DMS79 (cell line): Measurements from ENCODE around the gene SRSF4.
A peak's percentile ranks its signal among the peaks of the same experiment; 100 is the strongest.
"Not testable (repeated sequence)": the region's sequence is repeated elsewhere in the genome, so short reads cannot be mapped to it uniquely, and the experiment has no call there.

Experiments used
- DNase-seq: peaks from one replicate; lab custom pipeline; 2025; lab: John Stamatoyannopoulos, UW

SRSF4 gene

DNA sequence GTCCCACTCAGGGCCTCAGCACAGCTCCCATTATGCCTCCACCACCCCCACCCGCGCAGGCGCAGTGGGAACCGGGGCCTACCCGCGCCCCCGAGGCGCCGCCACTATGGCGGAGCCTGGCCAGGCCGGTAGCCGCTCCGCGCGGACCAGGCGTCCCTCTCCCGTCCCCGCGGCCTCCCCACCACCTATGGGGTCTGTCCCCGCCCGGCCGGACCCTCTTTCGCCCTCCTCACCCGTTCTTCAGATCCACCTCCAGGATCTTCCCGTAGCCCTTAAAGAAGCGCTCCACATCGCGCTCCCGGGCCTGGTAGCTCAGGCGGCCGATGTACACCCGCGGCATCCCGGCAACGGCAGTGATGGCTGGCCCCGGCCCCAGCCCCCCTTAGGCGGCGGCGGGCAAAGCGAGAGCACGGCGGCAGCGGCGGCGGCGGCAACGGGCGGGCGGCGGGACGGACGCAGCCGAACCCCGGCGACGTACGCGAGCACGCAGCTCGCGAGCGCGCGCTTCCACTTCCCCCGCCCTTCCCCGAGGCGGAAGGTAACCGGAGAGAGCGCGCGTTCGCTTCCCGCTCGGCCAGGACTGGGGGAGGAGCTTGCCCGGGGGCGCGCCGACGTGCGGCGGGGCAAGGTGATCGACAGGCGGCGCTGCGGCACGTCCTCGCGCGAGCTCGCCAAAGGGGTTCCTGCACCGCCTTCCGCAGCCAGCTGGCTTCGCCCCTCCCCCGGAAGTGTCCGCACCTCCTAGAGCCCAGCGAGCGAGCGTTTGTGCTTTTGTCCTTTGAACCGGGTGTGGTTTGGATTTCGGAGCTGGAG, at the start of gene SRSF4:
TSS of gene SRSF4 (minus strand) at position 488 of the 813 bp plus-strand sequence. CDS start at position 340, 148 bp downstream.
- DNase-seq = peak; percentile 98

DNA sequence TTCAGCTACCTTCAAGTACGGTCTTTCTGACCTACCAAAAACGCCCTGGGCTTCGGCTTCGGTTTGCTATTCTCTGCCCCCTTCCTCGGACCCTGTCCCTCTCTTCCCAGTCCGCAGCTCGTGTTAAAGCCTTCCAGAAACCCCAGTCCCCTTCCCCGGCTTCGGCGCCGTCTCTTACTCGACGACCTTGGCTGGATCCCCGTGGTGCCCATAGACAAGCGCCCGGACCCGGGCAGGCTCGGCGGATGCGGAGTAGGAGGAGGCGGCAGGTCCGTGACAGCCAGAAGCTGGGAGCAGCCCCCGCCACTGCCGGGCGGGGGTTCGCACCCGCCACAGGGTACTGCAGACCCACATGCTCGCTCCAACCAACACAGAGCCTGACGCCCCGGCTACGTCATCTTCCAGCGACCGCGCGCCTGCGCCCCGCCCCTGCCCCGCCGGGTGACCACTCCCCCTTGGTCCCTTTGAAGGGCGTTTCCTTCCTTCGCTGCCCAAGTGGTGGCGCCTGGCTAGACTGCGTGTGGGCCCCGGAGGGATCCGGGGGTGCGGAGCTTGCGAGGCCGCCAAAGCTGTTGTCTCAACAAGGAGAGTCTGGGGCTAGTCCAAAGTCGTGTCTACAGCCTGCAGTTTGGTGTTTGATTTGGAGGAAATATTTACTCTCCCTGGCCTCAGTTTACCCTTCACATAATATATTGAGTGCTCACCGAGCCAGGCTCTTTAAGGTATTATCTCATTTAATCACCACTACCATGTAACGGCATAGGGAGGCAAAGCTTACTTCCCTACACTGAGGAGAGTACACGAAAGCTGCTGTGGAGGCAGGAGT, 49.1 kb upstream of the SRSF4 start, which contains the start of gene MECR:
TSS of gene MECR (minus strand) at position 382 of the 826 bp plus-strand sequence. CDS start at position 354, 28 bp downstream.
- DNase-seq = peak; percentile 83

DNA sequence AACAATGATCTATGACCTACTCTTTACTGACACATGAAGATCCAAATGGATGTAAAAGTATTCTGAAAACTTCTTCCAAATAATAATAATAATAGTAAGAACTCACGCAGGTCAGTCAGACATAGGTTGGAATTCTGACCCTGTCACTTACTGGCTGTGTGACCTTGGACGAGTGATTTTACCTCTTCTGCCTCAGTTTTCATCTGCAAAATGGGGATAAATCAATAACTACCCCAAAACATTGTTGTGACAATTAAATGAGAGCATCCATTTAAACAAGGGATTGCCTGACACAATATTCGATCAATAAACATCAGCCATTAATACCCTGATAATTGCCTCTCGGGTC, 48.5 kb upstream of the SRSF4 start:
- no peak for DNase-seq

DNA sequence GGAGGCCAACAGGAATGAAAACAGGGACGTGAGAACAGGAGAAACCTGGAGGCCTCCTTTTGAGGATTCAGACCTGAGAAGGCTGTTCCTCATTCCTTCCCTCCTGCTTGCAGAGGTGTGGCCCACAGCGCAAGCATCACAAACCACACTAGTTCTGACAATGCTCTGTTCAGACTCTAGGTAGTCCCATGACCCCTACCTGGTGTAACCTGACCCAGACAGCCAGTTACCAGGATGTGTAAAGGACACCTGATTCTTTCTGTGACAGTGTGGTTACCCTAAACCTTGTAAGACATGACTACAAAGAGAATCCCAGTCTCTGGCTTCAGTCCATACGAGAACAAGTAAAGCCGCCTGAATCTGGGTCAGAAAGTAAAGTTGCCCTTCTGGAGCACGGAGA, 45.8 kb upstream of the SRSF4 start:
- DNase-seq = no peak

DNA sequence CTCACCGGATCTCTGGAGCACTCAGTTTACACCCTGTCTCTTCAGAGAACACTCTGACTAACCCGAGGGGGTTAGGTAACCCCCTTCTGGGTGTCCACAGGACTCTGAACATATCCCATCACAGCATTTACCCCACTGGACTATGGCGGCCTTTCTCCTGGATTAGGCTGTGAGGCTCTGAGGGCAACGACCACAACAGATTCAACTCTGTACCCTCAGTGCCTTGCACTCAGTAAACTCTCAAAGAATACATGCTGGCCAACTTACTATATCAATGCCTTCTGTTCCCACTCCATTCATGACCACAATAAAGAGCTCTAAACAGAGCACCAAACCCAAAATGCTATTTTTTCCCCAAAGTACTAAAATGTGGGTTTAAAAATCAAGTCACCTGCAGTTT, 43.7 kb upstream of the SRSF4 start:
- DNase-seq = no peak

DNA sequence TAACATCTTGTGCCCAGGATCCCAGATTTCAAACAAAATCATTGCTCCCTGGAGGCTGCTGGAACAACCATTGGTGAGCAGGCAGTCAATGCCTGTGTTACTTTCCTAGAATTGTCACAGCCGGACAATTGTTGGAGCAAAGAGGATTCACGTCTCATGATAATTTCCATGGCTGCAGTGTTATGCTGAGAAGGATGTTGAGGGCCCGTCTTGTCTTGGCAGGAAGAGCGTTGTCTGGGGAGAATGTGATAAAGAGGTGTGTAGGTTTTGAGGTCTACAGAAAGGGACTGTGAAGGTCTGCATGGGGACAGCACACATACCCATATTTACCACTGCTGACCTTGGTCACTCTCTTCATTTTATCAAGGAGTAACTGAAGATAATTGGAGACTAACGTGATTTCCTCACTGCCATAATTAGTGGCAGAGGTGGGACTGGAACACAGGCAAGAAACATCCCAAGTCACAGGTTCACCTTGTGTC, 42.7 kb upstream of the SRSF4 start:
- DNase-seq = no peak

DNA sequence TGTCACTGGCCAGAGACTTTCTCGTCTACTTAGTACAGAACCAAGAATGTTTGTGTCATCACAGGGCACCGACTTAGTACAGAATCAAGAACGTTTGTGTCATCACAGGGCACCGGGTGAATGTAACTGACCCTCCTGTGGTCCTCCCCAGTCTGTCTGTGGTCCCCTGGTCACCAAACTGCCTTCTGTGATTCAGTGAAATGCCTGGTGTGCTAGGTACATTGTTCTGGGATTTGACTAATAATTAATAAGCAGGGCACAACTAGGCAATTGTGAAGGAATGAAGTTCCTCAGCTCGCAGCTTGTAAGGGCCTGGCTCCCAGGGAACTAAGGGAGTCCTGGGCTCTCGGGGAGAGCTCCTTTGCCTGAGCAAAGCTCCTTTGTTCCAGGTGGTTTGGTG, 41.8 kb upstream of the SRSF4 start:
- DNase-seq = no peak

DNA sequence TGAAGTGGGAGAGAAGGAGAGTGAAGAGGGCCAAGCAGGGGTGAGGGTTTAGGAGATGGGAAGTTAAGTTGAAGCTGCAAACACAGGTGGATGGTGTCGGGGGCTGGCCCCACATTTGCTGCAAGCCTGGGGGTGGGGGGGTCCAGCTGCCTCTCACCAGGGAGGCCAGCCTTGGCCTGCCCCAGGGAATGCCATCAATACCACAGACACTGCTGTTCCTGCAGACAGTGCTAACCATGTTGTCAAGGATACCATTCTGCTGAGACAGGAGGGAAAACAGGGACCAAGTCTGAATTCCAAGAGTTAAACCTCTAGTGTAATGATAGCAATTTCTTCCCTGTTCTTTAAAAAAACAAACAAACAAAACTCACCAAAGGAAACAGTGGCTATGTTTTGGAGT, 41.0 kb upstream of the SRSF4 start:
- no peak for DNase-seq

DNA sequence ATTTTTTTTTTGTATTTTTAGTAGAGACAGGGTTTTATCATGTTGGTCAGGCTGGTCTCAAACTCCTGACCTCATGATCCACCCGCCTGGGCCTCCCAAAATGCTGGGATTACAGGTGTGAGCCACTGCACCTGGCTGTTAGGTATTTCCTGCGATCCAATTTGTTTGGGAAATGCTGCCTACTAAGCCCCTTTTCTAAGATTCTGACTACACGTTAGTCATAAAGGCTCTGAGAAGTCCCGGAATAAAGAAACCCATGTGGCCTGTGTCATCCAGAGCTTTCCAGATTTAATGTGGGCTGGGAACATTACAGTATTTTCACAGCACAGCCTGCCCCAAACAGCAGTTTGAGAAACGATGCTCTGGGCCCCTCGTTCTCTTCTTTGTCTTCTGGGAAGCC, 40.6 kb upstream of the SRSF4 start:
- not testable (repeated sequence) for DNase-seq

DNA sequence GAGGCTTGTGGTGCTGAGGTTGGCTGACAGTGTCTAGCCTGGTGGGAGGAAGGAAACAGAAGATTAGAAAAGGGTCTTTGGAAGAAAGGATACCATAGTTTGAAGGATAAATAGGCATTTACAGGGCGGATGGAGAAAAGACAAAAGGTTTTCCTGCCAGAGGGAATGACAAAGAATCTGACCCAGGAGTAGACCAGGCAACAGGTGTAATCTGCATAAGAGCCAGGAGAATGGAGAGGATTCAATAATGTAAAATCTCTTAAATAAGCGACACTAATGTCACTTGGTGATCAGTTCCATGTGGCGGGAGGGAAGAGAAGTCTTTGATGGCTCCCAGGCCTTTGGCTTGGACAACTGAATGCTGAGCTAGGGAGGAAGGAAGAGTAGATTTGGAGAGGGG, 39.6 kb upstream of the SRSF4 start:
- DNase-seq = no peak

DNA sequence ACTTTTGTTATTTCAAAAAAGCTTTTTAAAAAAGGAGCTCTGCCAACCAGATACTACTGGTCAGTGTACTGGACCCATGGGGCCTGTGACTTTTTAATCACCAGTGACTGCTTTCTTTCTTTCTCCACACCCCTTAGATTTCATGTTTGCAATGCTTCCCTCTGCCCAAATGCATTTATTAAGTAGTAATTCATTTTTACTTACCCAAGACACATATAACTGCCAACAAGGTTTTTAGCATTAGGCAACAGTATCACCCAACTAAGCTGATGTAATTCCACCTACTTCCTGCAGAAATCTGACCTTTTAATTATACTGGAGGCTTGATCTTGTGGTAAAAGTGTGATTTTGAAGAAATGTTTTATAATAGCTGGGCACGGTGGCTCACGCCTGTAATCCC, 36.5 kb upstream of the SRSF4 start:
- DNase-seq = no peak

DNA sequence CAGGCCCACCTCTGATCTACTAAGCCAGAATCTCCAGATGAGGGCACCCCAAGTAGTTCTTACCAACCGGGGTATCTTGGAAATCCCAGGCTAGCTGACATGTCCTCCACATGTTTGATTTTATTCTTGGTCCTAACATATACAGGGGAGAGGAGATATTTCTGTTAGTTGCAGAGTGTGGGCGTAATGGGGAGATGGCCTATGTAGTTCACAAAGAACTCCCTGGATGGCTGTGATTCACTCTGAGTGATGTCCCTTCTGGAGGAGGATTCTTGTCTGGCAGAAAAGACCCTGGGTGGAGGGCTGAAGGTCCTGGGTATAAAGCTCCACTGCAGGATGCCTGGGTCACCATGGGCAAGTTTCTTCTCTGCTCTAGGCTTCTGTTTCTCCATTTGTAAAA, 35.9 kb upstream of the SRSF4 start:
- no peak for DNase-seq

DNA sequence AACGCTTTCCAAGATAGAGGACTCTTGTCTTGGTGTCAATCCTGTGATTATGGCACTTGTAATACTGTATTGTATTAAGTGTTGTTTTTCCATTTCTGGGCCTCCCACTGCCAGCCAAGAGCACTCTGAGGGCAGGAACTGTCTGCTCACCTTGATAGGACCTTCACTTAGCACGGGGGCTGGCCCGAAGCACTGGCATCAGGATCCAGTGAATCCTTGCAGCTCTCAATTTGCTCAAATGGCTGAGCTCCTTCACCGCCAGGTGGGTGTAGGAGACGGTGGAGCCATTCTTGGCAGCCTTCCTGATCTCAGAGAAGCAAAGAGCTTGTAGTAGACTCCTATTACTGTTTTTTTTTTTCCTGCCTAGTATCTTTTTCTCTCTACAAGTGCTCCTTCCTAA, 31.4 kb upstream of the SRSF4 start:
- DNase-seq = peak; percentile 99

DNA sequence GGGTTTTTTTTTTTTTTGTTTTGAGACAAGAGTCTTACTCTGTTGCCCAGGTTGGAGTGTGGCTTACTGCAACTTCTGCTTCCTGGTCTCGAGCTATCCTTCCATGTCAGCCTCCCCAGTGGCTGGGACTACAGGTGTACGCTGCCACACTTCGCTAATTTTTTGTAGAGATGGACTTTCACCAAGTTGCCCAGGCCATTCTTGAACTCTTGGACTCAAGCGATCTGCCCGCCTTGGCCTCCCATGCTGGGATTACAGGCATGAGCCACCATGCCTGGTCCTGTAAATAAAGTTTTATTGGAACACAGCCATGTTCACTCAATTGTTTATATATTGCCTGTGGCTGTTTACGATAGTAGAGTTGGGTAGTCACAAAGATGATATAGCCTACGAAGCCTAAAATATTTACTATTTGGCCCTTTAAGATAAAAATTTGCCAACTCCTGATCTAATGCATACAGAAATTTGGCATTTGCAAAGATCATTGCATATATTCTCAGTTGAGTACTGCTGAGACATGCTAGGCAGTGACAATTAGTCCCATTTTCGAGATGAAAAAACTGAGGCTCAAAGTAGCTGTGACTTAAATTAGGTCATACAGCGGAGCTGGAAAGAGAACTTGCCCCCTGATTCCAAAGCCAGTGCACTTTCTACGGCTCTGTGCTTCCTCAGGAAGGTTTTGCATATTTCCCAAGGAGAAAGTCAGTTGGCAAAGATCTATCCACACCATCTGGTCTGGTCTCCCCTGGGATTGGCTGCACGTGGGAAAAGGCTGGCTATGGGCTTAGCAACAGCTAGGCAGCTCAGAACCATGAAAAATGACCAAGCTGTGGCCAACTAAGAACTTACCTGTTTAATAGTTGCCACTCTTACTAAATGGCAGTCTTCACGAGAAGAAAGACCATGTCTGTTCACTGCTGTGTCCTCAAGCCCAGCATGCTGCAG, 29.7 kb upstream of the SRSF4 start:
- no peak for DNase-seq

DNA sequence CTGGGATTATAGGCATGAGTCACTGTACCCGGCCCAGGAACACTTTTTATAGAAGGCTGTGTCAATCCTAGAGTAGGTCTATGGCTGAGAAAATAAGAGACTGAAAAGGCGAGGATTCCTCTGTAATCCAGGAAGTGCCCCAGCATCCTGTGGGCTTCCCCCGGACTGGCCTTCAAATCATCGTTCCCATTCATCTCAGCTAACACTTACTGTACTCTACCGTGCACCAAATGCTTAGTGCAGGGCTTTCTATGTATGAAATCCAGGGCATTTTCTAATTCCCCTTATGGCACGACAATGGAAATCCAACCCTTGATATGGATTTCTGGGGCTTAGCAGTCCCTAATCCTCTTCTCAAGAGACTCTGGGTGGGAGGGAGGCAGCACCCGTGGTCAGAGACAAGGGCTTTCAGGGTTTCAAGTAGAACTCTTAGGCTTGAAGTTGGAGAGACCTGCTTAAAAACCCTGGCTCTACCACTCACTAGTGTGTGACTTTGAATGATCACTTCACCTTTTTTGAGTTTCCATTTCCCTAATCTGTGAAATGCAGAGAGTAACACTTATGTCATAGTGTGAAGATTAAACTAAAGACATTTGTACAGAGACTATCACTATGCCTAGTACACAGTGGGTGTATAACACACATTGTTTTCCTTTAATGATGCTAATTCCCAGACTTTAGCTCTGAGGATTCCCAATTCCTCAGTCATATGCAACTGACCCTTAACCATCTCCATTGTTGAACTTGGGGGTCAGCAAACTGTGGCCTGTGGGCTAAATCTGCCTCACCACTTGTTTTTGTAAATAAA, 28.8 kb upstream of the SRSF4 start:
- DNase-seq = peak; percentile 60

DNA sequence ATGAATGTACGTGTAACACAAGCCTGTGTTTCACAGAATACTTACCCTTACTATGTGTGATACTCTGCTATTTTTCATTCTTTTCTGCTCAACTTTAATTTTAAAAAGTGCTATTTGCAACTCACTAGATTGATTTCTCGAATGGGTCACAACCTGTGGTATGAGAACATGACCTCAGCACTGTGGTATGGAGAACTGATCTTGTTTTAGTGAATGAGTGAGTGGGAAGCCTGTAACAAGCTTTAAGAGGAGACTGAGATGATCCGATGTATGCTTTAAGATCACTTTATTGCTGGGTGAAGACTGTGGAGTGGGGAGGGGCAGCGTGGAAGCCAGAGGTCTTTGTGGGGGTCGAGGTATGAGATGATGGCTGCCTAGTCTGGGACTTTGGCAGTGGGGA, 27.5 kb upstream of the SRSF4 start:
- DNase-seq = no peak

DNA sequence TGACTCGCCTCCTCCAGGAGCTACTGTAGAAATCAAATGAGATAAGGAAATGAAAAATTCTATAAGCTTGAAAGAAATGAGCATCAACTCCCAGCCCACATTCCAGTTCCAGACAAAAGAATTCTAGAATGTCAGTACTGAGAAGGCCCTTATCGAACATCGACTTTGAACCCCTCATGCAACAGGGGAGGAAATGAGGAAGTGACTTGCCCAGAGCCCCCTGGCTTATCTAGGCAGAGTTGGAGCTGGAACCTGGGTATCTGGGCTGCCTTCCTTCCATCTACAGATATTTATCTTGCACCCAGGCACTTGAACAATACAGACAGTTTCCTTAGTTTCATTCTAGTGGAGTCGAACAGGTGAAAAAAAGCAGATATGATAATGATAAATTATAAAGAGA, 26.7 kb upstream of the SRSF4 start:
- DNase-seq = no peak

DNA sequence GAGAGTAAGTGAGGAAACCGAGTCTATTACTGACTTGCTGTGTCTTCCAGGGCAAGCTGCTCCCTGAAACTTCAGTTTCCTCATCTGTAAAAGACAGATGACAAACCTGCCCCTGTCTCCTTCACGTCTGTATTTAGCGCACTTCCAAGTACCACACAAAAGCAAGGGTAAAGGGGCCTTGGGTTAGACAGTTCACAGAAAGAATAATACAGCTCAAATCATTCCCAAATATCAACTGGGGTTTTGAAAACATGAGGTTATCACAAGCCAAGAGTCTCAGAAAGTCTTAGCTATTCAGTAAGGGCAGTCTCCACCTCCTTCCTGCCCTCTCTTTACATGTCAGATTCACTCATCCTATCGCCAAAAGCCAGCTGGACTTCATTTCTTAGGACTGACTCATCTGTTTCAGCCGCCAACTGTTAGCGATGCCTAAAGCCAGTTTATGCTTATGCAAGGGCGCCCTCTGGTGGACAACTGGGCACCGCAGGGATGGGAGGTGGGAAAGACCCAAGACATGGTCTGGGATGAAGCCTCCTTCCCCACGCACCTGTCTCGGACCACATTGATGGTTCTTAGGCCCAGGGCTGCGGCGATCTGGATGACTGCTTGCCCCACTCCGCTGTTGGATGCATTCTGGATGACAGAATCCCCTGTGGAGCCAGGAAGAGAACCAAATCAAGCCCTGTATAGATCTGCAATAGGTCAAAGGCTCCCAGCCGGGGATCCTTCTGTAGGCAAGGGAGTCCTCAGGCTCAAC, 21.1 kb upstream of the SRSF4 start:
- peak; percentile 77 for DNase-seq

DNA sequence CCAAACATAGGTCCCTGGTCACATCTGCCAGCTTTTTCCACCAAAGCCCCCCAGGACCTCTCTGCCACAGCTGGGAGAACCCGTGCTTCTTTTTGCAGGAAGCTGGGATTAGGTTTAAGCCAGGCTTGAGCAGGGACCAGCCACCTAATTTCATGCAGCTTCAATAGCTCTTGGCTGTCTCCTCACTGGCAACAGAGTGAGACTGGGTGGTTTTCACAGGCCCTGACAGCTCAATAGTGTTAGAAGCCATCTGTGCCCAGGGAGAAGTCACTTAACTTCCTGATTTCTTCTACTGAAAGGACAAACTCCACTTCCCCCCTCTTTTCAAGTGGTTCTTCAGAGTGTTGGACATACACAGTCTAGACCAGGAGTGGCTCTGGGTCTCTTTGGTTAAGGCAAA, 20.4 kb upstream of the SRSF4 start:
- no peak for DNase-seq

DNA sequence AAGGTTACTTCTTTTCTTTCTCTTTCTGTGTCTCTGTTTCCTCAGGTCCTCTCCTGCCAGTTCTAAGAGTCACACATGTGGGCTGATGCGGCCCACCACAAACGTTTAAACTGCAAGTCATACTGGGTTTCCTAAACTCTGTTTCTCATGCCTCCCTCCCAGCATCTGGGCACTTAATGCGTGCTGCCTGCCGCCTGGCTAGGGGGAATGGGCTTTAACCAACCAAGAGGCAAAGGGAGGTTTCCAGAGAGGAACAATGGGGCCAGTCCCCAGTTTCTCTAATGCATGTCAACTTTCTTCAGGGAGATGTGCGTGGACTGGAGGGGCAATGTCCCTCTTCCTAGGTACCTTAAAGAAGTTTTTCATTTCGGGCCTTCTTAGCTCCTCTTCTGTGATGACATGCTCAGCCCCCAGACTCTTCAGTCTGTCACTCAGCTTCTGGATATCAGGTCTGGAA, 19.9 kb upstream of the SRSF4 start:
- no peak for DNase-seq
